Measurements from ENCODE around the gene XDH. TPM values are rescaled to one million over a fixed set of nuclear protein-coding genes. Genes with fewer than 3 reads are reported as not detected.
A peak's percentile ranks its signal among the peaks of the same experiment; 100 is the strongest.

XDH gene
- total RNA-seq, 1 experiment from 2014 or later, result 0.91 TPM

DNA sequence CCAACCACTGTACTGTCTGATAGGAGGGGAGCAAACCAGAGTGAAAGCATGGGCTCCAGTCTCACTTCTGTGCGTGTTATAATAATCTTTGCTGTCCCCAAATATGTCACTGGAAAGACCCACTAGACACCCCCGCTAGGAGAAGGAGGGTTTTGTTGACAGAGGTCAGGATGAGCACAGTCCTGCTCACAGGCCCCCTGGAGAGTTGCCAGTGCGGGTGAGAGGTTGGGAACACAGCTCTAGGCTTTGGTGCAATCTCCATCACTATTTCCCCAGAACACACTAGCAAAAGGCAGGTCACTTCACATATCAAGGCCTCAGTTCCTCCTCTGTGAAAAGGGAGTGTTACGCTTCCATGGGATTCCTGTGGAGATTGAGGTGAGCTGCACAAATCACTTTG is 9.7 kb downstream of the XDH start:
- no peaks in the 10 kb centered on the region for H4K20me1 ChIP-seq (ENCODE audit: low read length)
- H3K9ac ChIP-seq (ENCODE audit: low read length), result no peak overlapping the region
- H3K79me2 ChIP-seq (ENCODE audit: low read length), result no peaks in the 10 kb centered on the region
- no peak overlapping the region for H2AFZ ChIP-seq (ENCODE audit: low read length)
- H3K36me3 ChIP-seq (ENCODE audit: low read depth, low read length), result no peaks in the 10 kb centered on the region
- H3K27ac ChIP-seq (ENCODE audit: low read length), result peak overlapping the region; percentile 28; the same call in 1 of the 2 replicates
- no peaks in the 10 kb centered on the region for H3K9me3 ChIP-seq (ENCODE audit: low read length)
- BruUV-seq (replicated peaks), result no TSS peak
- H3F3A ChIP-seq (ENCODE audit: low read length, unreplicated experiment), result no peaks in the 10 kb centered on the region
- H3K4me2 ChIP-seq (ENCODE audit: low read length), result peak overlapping the region; percentile 42
- peak; percentile 62 for DNase-seq
- POLR2A ChIA-PET (ENCODE audit: unreplicated experiment), result interaction anchor here (0.5 kb wide), 1 partner anchor 844 kb away, joined by 3 read pairs; no protein-coding TSS in a partner anchor
- intact Hi-C loops (cut with micrococcal nuclease), result no loop called here
- ATAC-seq, result no peak
- H3K4me1 ChIP-seq (ENCODE audit: insufficient read depth, low read length), result peaks cover 38% of the 10 kb centered on the region
- no peak for TF ChIP-seq EZH2phosphoT487 (IDR thresholded peaks at IDR 0.05; ENCODE audit: borderline replicate concordance, low read length)
- TF ChIP-seq, protein P1, sequence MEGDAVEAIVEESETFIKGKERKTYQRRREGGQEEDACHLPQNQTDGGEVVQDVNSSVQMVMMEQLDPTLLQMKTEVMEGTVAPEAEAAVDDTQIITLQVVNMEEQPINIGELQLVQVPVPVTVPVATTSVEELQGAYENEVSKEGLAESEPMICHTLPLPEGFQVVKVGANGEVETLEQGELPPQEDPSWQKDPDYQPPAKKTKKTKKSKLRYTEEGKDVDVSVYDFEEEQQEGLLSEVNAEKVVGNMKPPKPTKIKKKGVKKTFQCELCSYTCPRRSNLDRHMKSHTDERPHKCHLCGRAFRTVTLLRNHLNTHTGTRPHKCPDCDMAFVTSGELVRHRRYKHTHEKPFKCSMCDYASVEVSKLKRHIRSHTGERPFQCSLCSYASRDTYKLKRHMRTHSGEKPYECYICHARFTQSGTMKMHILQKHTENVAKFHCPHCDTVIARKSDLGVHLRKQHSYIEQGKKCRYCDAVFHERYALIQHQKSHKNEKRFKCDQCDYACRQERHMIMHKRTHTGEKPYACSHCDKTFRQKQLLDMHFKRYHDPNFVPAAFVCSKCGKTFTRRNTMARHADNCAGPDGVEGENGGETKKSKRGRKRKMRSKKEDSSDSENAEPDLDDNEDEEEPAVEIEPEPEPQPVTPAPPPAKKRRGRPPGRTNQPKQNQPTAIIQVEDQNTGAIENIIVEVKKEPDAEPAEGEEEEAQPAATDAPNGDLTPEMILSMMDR (conservative IDR thresholded peaks at IDR 0.05; ENCODE audit: low read depth, low read length), result no peak
- TF ChIP-seq EZH2 (IDR thresholded peaks at IDR 0.05; ENCODE audit: low read length, unreplicated experiment), result no peak
- H3K4me3 ChIP-seq (ENCODE audit: low read length), result no peak overlapping the region
- H3K27me3 ChIP-seq (ENCODE audit: low read length), result no peaks in the 10 kb centered on the region
- H3K9me2 ChIP-seq (replicated peaks; ENCODE audit: low read length), result no peaks in the 10 kb centered on the region
- CTCF ChIA-PET, result interaction anchor here (0.8 kb wide), 1 partner anchor 26 kb away, joined by 3 read pairs; no protein-coding TSS in a partner anchor

DNA sequence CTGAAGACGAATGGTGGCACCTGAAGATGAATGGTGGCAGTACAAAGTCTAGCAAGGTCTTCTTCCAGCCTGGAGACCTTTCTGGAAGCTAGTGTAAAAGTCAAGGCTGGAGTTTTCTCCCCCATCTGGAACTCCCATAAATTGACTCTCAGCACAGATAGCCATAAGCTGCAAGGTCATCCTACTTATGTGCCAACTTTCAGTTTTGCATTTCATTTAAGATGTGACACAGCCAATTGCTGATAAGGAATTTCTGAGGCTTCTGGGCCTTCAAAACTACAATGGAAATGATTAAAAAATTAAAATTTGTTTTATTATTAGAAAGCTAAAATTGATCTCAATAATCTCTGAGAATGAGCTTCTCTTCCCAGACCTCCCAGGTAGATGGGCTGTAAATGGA is 10.2 kb downstream of the XDH start:
- Histone ChIP-seq H4K20me1 (ENCODE audit: low read length) (no peaks in the 10 kb centered on the region), H3K27me3 (ENCODE audit: low read length) (no peaks in the 10 kb centered on the region), H3F3A (ENCODE audit: low read length, unreplicated experiment) (no peaks in the 10 kb centered on the region), H2AFZ (ENCODE audit: low read length) (no peak overlapping the region), H3K9me3 (ENCODE audit: low read length) (no peaks in the 10 kb centered on the region), H3K4me3 (ENCODE audit: low read length) (no peak overlapping the region), H3K4me1 (ENCODE audit: insufficient read depth, low read length) (peaks cover 38% of the 10 kb centered on the region), H3K79me2 (ENCODE audit: low read length) (no peaks in the 10 kb centered on the region), H3K36me3 (ENCODE audit: low read depth, low read length) (no peaks in the 10 kb centered on the region), H3K9me2 (replicated peaks; ENCODE audit: low read length) (no peaks in the 10 kb centered on the region), H3K4me2 (ENCODE audit: low read length) (peak overlapping the region; percentile 42), H3K9ac (ENCODE audit: low read length) (no peak overlapping the region), H3K27ac (ENCODE audit: low read length) (peak overlapping the region; percentile 28; the same call in 1 of the 2 replicates)
- DNase-seq (no peak), ATAC-seq (no peak)
- no TSS peak for BruUV-seq (replicated peaks)
- no peak for TF ChIP-seq EZH2 (IDR thresholded peaks at IDR 0.05; ENCODE audit: low read length, unreplicated experiment)
- TF ChIP-seq, protein P1 (conservative IDR thresholded peaks at IDR 0.05; ENCODE audit: low read depth, low read length), result no peak
- TF ChIP-seq EZH2phosphoT487 (IDR thresholded peaks at IDR 0.05; ENCODE audit: borderline replicate concordance, low read length), result no peak
- intact Hi-C loops (cut with micrococcal nuclease), result no loop called here
- ChIA-PET CTCF (no interaction called here), POLR2A (ENCODE audit: unreplicated experiment) (no interaction called here)

DNA sequence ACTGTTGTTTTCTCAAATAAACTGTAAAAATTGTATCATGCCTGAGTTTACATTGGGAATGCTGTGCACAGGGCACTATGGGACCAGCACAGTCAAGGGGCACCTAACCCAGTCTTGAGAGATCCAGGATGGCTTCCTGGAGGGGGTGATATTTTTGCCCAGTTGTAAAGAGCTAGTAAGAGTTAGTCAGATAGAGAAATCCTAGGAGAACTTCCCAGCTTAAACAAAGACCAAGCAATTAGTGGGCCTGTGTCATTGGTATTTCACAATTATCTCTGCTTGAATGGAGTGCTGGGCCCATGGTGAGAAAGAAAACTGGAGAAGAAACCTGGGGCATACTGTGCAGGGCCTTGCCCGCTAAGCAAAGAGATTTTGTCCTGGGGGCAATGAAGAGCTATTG is 12.2 kb downstream of the XDH start:
- peak; percentile 22 for DNase-seq
- Histone ChIP-seq H3K27ac (ENCODE audit: low read length) (peak overlapping the region; percentile 70), H2AFZ (ENCODE audit: low read length) (no peak overlapping the region), H3K9ac (ENCODE audit: low read length) (no peak overlapping the region; the same call in 1 of the 2 replicates), H3K9me3 (ENCODE audit: low read length) (no peaks in the 10 kb centered on the region), H3K27me3 (ENCODE audit: low read length) (no peaks in the 10 kb centered on the region), H3K79me2 (ENCODE audit: low read length) (no peaks in the 10 kb centered on the region), H3K4me1 (ENCODE audit: insufficient read depth, low read length) (peaks cover 38% of the 10 kb centered on the region), H3K36me3 (ENCODE audit: low read depth, low read length) (no peaks in the 10 kb centered on the region), H3K4me3 (ENCODE audit: low read length) (no peak overlapping the region), H3F3A (ENCODE audit: low read length, unreplicated experiment) (no peaks in the 10 kb centered on the region), H3K4me2 (ENCODE audit: low read length) (peak overlapping the region; percentile 31), H4K20me1 (ENCODE audit: low read length) (no peaks in the 10 kb centered on the region), H3K9me2 (replicated peaks; ENCODE audit: low read length) (no peaks in the 10 kb centered on the region)
- CTCF ChIA-PET, result no interaction called here
- ATAC-seq, result no peak
- intact Hi-C loops (cut with micrococcal nuclease), result no loop called here
- POLR2A ChIA-PET (ENCODE audit: unreplicated experiment), result interaction anchor here (0.5 kb wide), 1 partner anchor 28 kb away, joined by 4 read pairs; no protein-coding TSS in a partner anchor
- TF ChIP-seq EZH2 (IDR thresholded peaks at IDR 0.05; ENCODE audit: low read length, unreplicated experiment) (no peak), EZH2phosphoT487 (IDR thresholded peaks at IDR 0.05; ENCODE audit: borderline replicate concordance, low read length) (no peak)
- TF ChIP-seq, protein P1 (conservative IDR thresholded peaks at IDR 0.05; ENCODE audit: low read depth, low read length), result no peak
- BruUV-seq (replicated peaks), result no TSS peak
